Measurements from ENCODE around the gene DDIT3. TPM values are rescaled to one million over a fixed set of nuclear protein-coding genes. Genes with fewer than 3 reads are reported as not detected.

The DDIT3 gene
- total RNA-seq, 4 donors from 2014 or later, result 23.3 to 68.8 (median 45.1) TPM

DNA sequence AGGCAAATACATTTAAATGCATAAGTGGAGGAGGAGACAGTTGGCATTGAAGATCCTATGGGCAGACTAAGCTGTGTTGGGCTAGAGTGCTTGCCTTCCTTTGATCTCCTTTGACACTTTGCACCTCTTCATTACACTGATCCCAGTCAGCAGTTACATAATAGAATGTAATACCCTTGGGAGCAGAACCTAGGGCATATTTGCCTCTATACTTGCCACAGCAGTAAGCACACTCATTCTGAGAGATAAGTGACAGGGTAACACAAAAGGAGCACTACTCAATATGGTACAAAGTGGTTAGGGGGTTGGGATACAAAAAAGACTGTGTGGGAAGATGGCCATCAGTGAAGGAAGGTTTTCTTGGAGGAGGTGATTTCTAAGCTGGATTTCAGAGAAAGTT is 23.5 kb downstream of the DDIT3 start:
- TF ChIP-seq, protein P1, sequence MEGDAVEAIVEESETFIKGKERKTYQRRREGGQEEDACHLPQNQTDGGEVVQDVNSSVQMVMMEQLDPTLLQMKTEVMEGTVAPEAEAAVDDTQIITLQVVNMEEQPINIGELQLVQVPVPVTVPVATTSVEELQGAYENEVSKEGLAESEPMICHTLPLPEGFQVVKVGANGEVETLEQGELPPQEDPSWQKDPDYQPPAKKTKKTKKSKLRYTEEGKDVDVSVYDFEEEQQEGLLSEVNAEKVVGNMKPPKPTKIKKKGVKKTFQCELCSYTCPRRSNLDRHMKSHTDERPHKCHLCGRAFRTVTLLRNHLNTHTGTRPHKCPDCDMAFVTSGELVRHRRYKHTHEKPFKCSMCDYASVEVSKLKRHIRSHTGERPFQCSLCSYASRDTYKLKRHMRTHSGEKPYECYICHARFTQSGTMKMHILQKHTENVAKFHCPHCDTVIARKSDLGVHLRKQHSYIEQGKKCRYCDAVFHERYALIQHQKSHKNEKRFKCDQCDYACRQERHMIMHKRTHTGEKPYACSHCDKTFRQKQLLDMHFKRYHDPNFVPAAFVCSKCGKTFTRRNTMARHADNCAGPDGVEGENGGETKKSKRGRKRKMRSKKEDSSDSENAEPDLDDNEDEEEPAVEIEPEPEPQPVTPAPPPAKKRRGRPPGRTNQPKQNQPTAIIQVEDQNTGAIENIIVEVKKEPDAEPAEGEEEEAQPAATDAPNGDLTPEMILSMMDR (IDR thresholded peaks at IDR 0.05; ENCODE audit: low read depth), result no peak

DNA sequence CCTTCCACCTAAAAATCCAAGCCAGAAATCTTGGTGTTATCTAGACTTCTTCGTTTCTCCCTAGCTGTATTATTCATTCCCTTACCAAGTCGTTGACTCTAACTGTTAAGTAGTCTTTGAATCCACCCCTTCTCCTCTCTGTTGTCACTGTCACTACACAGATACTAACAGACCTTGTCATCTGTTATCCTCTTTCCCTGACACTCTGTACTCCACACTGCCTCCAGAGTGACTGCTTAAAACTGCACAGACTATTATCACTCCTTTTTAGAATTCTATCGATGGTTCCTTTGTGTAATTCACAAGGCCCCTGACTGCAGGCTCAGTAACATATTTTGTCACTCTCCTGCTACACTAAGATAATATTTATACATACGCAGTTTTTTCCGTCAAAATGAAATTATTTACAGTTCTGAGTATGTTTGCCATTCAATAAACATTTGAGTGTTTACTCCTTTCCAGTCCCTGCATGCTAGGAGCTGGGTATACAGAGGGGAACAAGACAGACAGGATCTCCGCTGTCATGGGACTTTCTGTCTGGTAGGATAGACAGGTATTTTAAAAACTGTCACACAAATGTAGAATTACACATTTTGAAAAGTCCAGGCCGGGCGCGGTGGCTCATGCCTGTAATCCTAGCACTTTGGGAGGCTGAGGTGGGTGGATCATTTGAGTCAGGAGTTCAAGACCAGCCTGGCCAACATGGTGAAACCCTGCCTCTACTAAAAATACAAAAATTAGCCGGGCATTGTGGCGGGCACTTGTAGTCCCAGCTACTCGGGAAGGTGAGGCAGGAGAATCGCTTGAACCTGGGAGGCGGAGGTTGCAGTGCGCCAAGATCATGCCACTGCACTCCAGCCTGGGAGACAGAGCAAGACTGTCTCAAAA is 28.7 kb downstream of the DDIT3 start:
- TF ChIP-seq, protein P1 (IDR thresholded peaks at IDR 0.05; ENCODE audit: low read depth), result no peak

DNA sequence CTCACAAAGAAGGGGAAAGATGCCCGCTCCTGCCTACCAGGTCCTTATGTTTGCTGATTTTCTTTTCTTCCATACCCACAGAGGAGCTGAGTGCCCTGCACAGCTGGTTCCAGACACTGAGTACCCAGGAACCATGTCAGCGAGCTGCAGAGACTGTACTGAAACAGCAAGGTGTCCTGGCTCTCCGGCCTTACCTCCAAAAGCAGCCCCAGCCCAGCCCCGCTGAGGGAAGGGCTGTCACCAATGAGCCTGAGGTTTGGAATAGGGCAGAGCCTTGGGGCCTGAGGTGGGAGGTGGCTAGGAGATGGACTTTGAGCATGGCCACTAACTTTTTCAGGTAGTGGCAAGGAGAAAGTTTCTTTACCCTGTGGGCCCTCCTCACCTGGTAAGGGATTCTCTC is 30.2 kb downstream of the DDIT3 start:
- TF ChIP-seq, protein P1 (IDR thresholded peaks at IDR 0.05; ENCODE audit: low read depth), result no peak

DNA sequence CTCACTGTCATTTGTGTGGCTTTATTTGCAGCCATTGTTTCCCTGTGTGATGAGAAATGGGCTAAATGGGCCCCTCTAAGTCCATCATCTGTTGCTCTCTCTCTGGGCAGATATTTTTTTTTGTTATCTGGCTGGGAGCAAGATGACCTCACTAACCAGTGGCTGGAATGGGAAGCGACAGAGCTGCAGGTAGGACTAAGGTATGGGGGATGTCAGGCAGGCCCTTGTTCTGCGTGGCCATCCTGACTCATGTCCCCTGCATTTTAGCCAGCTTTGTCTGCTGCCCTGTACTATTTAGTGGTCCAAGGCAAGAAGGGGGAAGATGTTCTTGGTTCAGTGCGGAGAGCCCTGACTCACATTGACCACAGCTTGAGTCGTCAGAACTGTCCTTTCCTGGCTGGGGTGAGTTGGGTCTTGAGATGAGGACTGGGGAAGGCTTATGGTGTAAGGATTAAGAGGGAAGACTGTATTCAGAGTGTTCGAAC is 31.1 kb downstream of the DDIT3 start:
- TF ChIP-seq, protein P1 (IDR thresholded peaks at IDR 0.05; ENCODE audit: low read depth), result no peak

DNA sequence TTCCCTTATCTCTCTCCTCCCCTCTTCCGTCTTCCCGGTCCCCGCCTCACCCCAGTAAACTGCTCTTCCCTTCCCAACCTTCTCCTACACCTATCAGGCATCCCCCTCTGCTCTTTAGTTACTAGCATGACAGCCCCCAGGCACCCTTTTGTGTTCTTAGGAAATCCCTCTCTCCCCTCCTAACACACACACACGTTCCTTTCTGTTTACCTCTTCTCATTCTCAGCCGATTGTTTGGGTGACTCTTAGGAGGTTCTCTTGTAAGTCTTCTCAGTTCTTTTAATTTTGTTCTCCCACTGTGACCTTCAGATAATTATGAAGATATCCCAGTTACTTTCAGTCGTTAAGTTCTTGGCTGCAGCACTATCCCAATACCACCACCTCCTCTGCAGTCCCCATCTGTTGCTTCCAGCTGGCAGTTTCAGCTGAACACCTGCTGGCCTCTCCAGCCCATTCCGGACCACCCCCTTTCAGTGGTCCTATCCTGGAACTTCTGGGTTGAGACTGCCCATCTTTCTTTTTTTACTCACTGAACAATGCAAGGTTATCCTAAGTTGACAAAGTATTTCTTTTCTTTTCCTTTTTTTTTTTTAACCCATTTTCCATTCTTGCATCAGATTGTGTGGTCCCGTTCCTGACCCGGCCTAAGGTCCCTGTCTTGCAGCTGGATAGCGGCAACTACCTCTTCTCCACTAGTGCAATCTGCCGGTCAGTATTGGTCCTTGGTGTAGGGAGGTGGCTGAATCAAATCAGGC is 31.7 kb downstream of the DDIT3 start:
- TF ChIP-seq, protein P1 (IDR thresholded peaks at IDR 0.05; ENCODE audit: low read depth), result no peak

DNA sequence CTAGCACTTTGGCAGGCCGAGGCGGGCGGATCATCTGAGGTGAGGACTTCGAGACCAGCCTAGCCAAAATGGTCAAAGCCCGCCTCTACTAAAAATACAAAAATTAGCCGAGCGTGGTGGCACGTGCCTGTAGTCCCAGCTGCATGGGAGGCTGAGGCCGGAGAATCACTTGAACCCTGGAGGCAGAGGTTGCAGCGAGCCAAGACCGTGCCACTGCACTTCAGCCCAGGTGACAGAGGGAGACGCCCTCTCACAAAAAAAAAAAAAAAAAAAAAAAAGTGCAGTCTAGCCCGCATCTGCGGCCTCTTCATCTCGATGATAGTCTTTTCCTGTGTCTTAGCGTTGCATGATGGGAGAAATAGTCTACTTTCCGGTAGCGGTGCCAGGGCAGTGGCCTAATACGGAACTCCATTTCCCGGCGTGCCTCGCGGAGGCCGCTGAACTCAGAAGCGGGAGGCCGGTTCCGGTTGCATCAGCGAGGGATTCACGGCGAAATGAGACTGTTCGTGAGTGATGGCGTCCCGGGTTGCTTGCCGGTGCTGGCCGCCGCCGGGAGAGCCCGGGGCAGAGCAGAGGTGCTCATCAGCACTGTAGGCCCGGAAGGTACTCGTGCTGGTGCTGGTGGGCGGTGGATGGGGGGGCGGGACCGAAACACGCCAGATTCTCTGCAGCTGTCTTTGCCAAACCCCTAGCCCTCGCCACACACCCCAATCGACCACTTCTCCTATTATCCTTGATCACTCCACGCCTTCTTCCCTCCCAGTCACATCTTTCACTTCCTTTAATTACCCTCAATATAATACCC is 32.5 kb downstream of the DDIT3 start, which contains the start of gene MARS1:
TSS of gene MARS1 (plus strand) at position 472 of the 805 bp plus-strand sequence. CDS start at position 495, 23 bp downstream.
- TF ChIP-seq, protein P1 (IDR thresholded peaks at IDR 0.05; ENCODE audit: low read depth), result no peak
